HepG2 (cell line): Measurements from ENCODE around the gene COL8A1. TPM values are rescaled to one million over a fixed set of nuclear protein-coding genes. Genes with fewer than 3 reads are reported as not detected.

Source experiments
- ATAC-seq: fragments of 200-7000 bp; cut with Tn5 transposase; 3 replicates; pipeline ENCODE4 v1.9.1; 2020; ENCODE audit warnings: mild to moderate bottlenecking, moderate library complexity
- BruUV-seq: library from RNA; stranded (reverse); fragments of 400-500 nt; replicated peaks from 2 replicates; lab custom pipeline; 2021; lab: Mats Ljungman, UMichigan
- CTCF ChIA-PET: fragments of 300-600 bp; formaldehyde crosslinking; extraction: SDS; loops from one replicate; lab custom pipeline; 2021; ENCODE audit warnings: low total read pairs, inconsistent platforms, low intra/inter-chr PET ratio; lab: Yijun Ruan, JAX
- POLR2A ChIA-PET: fragments of 350-600 bp; sonication (Branson Sonifier 250); formaldehyde crosslinking; loops from one replicate; lab custom pipeline; 2020; ENCODE audit warnings: antibody characterized with exemption, inconsistent platforms; lab: Yijun Ruan, JAX
- DNase-seq: peaks from one replicate; pipeline ENCODE4 v3.0.0-alpha.2; 2015; ENCODE audit warnings: low spot score
- FAIRE-seq: peaks from 3 replicates; lab custom pipeline; 2011; peaks lifted over from hg19 to GRCh38; lab: Jason Lieb, UNC
- H2AFZ ChIP-seq: one replicate; pipeline ENCODE4 v1.6.1; 2011; ENCODE audit warnings: low read length, inconsistent platforms
- H3K27ac ChIP-seq: fragments of 300-600 bp; 3 replicates; pipeline ENCODE4 v1.8.0; 2011; ENCODE audit warnings: mixed run types, mild to moderate bottlenecking, mixed read lengths, low read length, inconsistent platforms; ENCODE audit not compliant: insufficient read depth; ENCODE audit errors: extremely low read length
- H3K27me3 ChIP-seq, 2 experiments: fragments of 200-600 bp in 1 of 2; 2 replicates in 1 of 2; 3 replicates in 1 of 2; pipeline versions ENCODE4 v1.6.0 to v1.8.0; 2011; ENCODE audit warnings: low read length in 2 of 2, mild to moderate bottlenecking in 2 of 2, moderate library complexity in 2 of 2, inconsistent platforms in 1 of 2; ENCODE audit not compliant: insufficient read depth in 2 of 2, control insufficient read depth in 1 of 2
- H3K36me3 ChIP-seq, 2 experiments: fragments of 200-600 bp in 1 of 2; replicated peaks in 1 of 2; 2 replicates in 1 of 2; 3 replicates in 1 of 2; pipeline versions ENCODE4 v1.5.1 to v1.8.0; 2011; ENCODE audit warnings: low read length in 2 of 2, inconsistent platforms in 1 of 2; ENCODE audit not compliant: insufficient read depth in 2 of 2, control insufficient read depth in 1 of 2
- H3K4me1 ChIP-seq: 2 replicates; pipeline ENCODE4 v1.5.1; 2012; ENCODE audit warnings: low read length, inconsistent platforms; ENCODE audit not compliant: insufficient read depth
- H3K4me2 ChIP-seq: 2 replicates; pipeline ENCODE4 v1.6.0; 2011; ENCODE audit warnings: low read depth, low read length, inconsistent platforms
- H3K4me3 ChIP-seq, 3 experiments: fragments of 200-600 bp in 1 of 3; sonication (generic), shearing (Covaris generic) in 1 of 3; replicated peaks in 1 of 3; 2 replicates each; pipeline ENCODE4 v1.5.1; 2011 to 2016; ENCODE audit warnings: low read length in 3 of 3, inconsistent platforms in 2 of 3, low read depth in 2 of 3, mild to moderate bottlenecking in 2 of 3, control low read depth in 1 of 3, mixed read lengths in 1 of 3; ENCODE audit not compliant: insufficient read depth in 1 of 3
- H3K79me2 ChIP-seq: one replicate; pipeline ENCODE4 v1.6.1; 2011; ENCODE audit warnings: low read length, inconsistent platforms; ENCODE audit not compliant: insufficient read depth
- H3K9ac ChIP-seq: 2 replicates; pipeline ENCODE4 v1.6.0; 2011; ENCODE audit warnings: mild to moderate bottlenecking, low read depth, low read length, inconsistent platforms; ENCODE audit not compliant: insufficient read depth
- H3K9me3 ChIP-seq: 2 replicates; pipeline ENCODE4 v1.5.1; 2012; ENCODE audit warnings: mild to moderate bottlenecking, low read length
- H4K20me1 ChIP-seq: 2 replicates; pipeline ENCODE4 v1.6.0; 2011; ENCODE audit warnings: inconsistent platforms, mild to moderate bottlenecking, low read length, moderate library complexity; ENCODE audit not compliant: insufficient read depth
- AHDC1 ChIP-seq: sonication (generic); formaldehyde crosslinking; IDR thresholded peaks from 2 replicates; pipeline ENCODE4 v1.5.1; 2020; ENCODE audit warnings: mild to moderate bottlenecking, missing genetic modification reagents, borderline replicate concordance
- CENPBD1 ChIP-seq: sonication (generic); formaldehyde crosslinking; IDR thresholded peaks from 2 replicates; pipeline ENCODE4 v1.8.0; 2022; ENCODE audit warnings: missing genetic modification reagents, low read depth, mild to moderate bottlenecking, borderline replicate concordance
- CREBL2 ChIP-seq: sonication (generic); formaldehyde crosslinking; IDR thresholded peaks from 2 replicates; pipeline ENCODE4 v1.8.1; 2023; ENCODE audit warnings: missing genetic modification reagents, mild to moderate bottlenecking, borderline replicate concordance
- GRHL1 ChIP-seq: sonication (generic); formaldehyde crosslinking; conservative IDR thresholded peaks from 2 replicates; pipeline ENCODE4 v1.8.0; 2022; ENCODE audit warnings: missing genetic modification reagents
- POLR2A ChIP-seq, 2 experiments: IDR thresholded peaks; 2 replicates each; pipeline ENCODE4 v1.6.1; 2011; ENCODE audit warnings: low read depth in 2 of 2, low read length in 2 of 2, mild to moderate bottlenecking in 1 of 2, moderate library complexity in 1 of 2; ENCODE audit not compliant: insufficient read depth in 1 of 2
- SIN3A ChIP-seq: IDR thresholded peaks from 2 replicates; pipeline ENCODE4 v1.6.1; 2011; ENCODE audit warnings: low read depth, mild to moderate bottlenecking, control low read depth, low read length, borderline replicate concordance
- TBX2 ChIP-seq: sonication (generic); formaldehyde crosslinking; IDR thresholded peaks from 2 replicates; pipeline ENCODE4 v1.5.0; 2020; ENCODE audit warnings: missing genetic modification reagents, mild to moderate bottlenecking, borderline replicate concordance
- ZFP82 ChIP-seq: sonication (generic); formaldehyde crosslinking; IDR thresholded peaks from 2 replicates; pipeline ENCODE4 v1.5.1; 2020; ENCODE audit warnings: mild to moderate bottlenecking, missing genetic modification reagents, borderline replicate concordance
- ZNF253 ChIP-seq: sonication (generic); formaldehyde crosslinking; IDR thresholded peaks from 2 replicates; pipeline ENCODE4 v1.8.0; 2022; ENCODE audit warnings: mild to moderate bottlenecking, missing genetic modification reagents, borderline replicate concordance
- ZNF263 ChIP-seq: sonication (generic); formaldehyde crosslinking; IDR thresholded peaks from 2 replicates; pipeline ENCODE4 v1.4.0; 2020; ENCODE audit warnings: missing genetic modification reagents
- ZNF577 ChIP-seq: sonication (generic); formaldehyde crosslinking; IDR thresholded peaks from 2 replicates; pipeline ENCODE4 v1.4.0; 2020; ENCODE audit warnings: mild to moderate bottlenecking, low read depth, missing genetic modification reagents, borderline replicate concordance
- ZNF784 ChIP-seq: sonication (generic); formaldehyde crosslinking; IDR thresholded peaks from 2 replicates; pipeline ENCODE4 v1.5.1; 2020; ENCODE audit warnings: missing genetic modification reagents, mild to moderate bottlenecking, borderline replicate concordance
- ZNF879 ChIP-seq: sonication (generic); formaldehyde crosslinking; IDR thresholded peaks from 2 replicates; pipeline ENCODE4 v1.8.1; 2023; ENCODE audit warnings: missing genetic modification reagents
- WGBS: methylation state at CpG from one replicate; pipeline ENCODE4 v1.1.6; 2017; ENCODE audit warnings: low lambda C conversion rate; 5-methylcytosine and 5-hydroxymethylcytosine counted together
- in situ Hi-C: cut with HindIII; loops from 2 replicates; pipeline ENCODE4 v1.10.0; 2017; ENCODE audit warnings: low pct_unique_long_range_greater_than_20kb; ENCODE audit not compliant: extremely low pct_ligation_motif_present
- intact Hi-C: fragments of 100-400 bp; cut with micrococcal nuclease; formaldehyde crosslinking; loops from one replicate; pipeline ENCODE4 v1.10.0; 2022; ENCODE audit not compliant: unreplicated experiment
- polyA plus RNA-seq, 8 experiments: library from polyadenylated mRNA; depleted of rRNA in 3 of 8; stranded (reverse) in 7 of 8; unstranded in 1 of 8; fragments of >200 nt; fragmentation: Illumina TruSeq in 4 of 8; extraction: Trizol in 4 of 8; gene quantifications; 2 replicates each; pipeline versions ENCODE4 v1.2.1 to v1.2.3, GENCODE V29; 2011 to 2016; ENCODE audit warnings: low read depth in 4 of 8, missing spikeins in 1 of 8, mixed read lengths in 1 of 8; ENCODE audit not compliant: insufficient read depth in 1 of 8
- total RNA-seq, 5 experiments: library from RNA; depleted of rRNA; stranded (reverse); fragments of >200 nt; fragmentation: Illumina TruSeq; extraction: Trizol; gene quantifications; 2 replicates each; pipeline ENCODE4 v1.2.3, GENCODE V29; 2016; ENCODE audit warnings: low read depth in 1 of 5
- TF ChIP-seq, protein P1 (sequence below): sonication (generic); formaldehyde crosslinking; IDR thresholded peaks from 2 replicates; pipeline ENCODE4 v1.4.0; 2020; ENCODE audit warnings: missing genetic modification reagents

COL8A1 gene
- total and polyA plus RNA-seq, 2 of the 13 experiments (the other 11 are each of a cell fraction or from before 2014, with no cell fraction given), result not detected

- no peak overlapping the region for H3K4me2 ChIP-seq
- no peak for ATAC-seq
- H3K27ac ChIP-seq, result no peak overlapping the region
- H3K4me1 ChIP-seq, result no peaks in the 10 kb centered on the region
- BruUV-seq, result no TSS peak
- H3K36me3 ChIP-seq, result no peaks in the 10 kb centered on the region
- WGBS, result 5% methylated on average over 1 of the region's 1 CpG
- H3K79me2 ChIP-seq, result no peaks in the 10 kb centered on the region
- H4K20me1 ChIP-seq, result no peaks in the 10 kb centered on the region
- intact Hi-C loops (no loop called here), in situ Hi-C loops (no loop called here)
- no peak overlapping the region for H3K9ac ChIP-seq
- ChIA-PET CTCF (no interaction called here), POLR2A (no interaction called here)
- H3K27me3 ChIP-seq, result peaks cover 0 to 1% of the 10 kb centered on the region in 2 experiments; a peak in 1 of 5 replicates
- no peaks in the 10 kb centered on the region for H3K9me3 ChIP-seq
- H3K4me3 ChIP-seq, result no peak overlapping the region
- H2AFZ ChIP-seq, result no peak overlapping the region
- no peak for DNase-seq
- FAIRE-seq, result no peak
- TF ChIP-seq GRHL1 (CRISPR knock-in tag) (no peak), ZFP82 (CRISPR knock-in tag) (no peak), ZNF577 (CRISPR knock-in tag) (no peak), CREBL2 (CRISPR knock-in tag) (no peak), POLR2A (IDR thresholded peaks at IDR 0.05; ENCODE audit: insufficient read depth in 1 of 2, low read depth in 2 of 2, low read length in 2 of 2) (no peak), CENPBD1 (CRISPR knock-in tag) (no peak), ZNF253 (CRISPR knock-in tag) (no peak), ZNF263 (CRISPR knock-in tag) (no peak), SIN3A (no peak), TBX2 (CRISPR knock-in tag) (no peak), ZNF879 (CRISPR knock-in tag) (no peak), ZNF784 (CRISPR knock-in tag) (no peak), AHDC1 (CRISPR knock-in tag) (no peak)
- TF ChIP-seq, protein P1, sequence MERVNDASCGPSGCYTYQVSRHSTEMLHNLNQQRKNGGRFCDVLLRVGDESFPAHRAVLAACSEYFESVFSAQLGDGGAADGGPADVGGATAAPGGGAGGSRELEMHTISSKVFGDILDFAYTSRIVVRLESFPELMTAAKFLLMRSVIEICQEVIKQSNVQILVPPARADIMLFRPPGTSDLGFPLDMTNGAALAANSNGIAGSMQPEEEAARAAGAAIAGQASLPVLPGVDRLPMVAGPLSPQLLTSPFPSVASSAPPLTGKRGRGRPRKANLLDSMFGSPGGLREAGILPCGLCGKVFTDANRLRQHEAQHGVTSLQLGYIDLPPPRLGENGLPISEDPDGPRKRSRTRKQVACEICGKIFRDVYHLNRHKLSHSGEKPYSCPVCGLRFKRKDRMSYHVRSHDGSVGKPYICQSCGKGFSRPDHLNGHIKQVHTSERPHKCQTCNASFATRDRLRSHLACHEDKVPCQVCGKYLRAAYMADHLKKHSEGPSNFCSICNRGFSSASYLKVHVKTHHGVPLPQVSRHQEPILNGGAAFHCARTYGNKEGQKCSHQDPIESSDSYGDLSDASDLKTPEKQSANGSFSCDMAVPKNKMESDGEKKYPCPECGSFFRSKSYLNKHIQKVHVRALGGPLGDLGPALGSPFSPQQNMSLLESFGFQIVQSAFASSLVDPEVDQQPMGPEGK (CRISPR knock-in tag), result no peak
Measured at GRCh38 chr3:99630815-99631214, 7.6 kb upstream of the COL8A1 start.
